ENCODE data around the gene FBXL17.

DNA sequence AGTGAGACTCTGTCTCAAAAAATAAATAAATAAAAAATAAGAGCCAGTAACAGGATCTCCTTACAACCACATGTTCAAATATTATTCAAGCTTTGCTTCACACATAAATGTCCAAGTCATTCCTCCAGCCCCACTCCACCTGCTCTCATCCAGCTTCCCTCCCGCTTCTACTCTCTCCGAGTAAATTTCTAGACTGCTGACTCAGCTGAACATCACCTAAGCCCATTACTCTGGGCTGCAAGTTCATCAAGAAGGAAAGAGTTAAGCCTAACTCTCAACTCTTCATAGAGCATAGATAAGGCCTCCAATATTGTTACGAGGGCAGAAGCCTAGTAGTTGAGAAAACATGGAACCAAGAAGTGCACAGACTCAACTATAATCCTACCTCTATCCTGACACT is 300.2 kb downstream of the FBXL17 start:
- no peak for TF ChIP-seq POLR2A (IDR thresholded peaks at IDR 0.05; ENCODE audit: insufficient read depth in 1 of 2, low read depth in 2 of 2, low read length in 2 of 2)
- no peak for TF ChIP-seq TBP (CRISPR knock-in tag; IDR thresholded peaks at IDR 0.05)
- TF ChIP-seq, protein P1, sequence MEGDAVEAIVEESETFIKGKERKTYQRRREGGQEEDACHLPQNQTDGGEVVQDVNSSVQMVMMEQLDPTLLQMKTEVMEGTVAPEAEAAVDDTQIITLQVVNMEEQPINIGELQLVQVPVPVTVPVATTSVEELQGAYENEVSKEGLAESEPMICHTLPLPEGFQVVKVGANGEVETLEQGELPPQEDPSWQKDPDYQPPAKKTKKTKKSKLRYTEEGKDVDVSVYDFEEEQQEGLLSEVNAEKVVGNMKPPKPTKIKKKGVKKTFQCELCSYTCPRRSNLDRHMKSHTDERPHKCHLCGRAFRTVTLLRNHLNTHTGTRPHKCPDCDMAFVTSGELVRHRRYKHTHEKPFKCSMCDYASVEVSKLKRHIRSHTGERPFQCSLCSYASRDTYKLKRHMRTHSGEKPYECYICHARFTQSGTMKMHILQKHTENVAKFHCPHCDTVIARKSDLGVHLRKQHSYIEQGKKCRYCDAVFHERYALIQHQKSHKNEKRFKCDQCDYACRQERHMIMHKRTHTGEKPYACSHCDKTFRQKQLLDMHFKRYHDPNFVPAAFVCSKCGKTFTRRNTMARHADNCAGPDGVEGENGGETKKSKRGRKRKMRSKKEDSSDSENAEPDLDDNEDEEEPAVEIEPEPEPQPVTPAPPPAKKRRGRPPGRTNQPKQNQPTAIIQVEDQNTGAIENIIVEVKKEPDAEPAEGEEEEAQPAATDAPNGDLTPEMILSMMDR (CRISPR knock-in tag; IDR thresholded peaks at IDR 0.05): no peak
- no peak for TF ChIP-seq MAZ (IDR thresholded peaks at IDR 0.05; ENCODE audit: borderline replicate concordance, low read depth, low read length)
- no peak for TF ChIP-seq MAZ (CRISPR knock-in tag; IDR thresholded peaks at IDR 0.05; ENCODE audit: low read depth)
- TF ChIP-seq HNRNPL (IDR thresholded peaks at IDR 0.05; ENCODE audit: low read depth, low read length): no peak
- TF ChIP-seq ZBTB1 (CRISPR knock-in tag; IDR thresholded peaks at IDR 0.05; ENCODE audit: borderline replicate concordance): no peak
- TF ChIP-seq, protein P2, sequence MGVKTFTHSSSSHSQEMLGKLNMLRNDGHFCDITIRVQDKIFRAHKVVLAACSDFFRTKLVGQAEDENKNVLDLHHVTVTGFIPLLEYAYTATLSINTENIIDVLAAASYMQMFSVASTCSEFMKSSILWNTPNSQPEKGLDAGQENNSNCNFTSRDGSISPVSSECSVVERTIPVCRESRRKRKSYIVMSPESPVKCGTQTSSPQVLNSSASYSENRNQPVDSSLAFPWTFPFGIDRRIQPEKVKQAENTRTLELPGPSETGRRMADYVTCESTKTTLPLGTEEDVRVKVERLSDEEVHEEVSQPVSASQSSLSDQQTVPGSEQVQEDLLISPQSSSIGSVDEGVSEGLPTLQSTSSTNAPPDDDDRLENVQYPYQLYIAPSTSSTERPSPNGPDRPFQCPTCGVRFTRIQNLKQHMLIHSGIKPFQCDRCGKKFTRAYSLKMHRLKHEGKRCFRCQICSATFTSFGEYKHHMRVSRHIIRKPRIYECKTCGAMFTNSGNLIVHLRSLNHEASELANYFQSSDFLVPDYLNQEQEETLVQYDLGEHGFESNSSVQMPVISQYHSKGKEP (CRISPR knock-in tag; IDR thresholded peaks at IDR 0.05): no peak
- TF ChIP-seq, protein P3, sequence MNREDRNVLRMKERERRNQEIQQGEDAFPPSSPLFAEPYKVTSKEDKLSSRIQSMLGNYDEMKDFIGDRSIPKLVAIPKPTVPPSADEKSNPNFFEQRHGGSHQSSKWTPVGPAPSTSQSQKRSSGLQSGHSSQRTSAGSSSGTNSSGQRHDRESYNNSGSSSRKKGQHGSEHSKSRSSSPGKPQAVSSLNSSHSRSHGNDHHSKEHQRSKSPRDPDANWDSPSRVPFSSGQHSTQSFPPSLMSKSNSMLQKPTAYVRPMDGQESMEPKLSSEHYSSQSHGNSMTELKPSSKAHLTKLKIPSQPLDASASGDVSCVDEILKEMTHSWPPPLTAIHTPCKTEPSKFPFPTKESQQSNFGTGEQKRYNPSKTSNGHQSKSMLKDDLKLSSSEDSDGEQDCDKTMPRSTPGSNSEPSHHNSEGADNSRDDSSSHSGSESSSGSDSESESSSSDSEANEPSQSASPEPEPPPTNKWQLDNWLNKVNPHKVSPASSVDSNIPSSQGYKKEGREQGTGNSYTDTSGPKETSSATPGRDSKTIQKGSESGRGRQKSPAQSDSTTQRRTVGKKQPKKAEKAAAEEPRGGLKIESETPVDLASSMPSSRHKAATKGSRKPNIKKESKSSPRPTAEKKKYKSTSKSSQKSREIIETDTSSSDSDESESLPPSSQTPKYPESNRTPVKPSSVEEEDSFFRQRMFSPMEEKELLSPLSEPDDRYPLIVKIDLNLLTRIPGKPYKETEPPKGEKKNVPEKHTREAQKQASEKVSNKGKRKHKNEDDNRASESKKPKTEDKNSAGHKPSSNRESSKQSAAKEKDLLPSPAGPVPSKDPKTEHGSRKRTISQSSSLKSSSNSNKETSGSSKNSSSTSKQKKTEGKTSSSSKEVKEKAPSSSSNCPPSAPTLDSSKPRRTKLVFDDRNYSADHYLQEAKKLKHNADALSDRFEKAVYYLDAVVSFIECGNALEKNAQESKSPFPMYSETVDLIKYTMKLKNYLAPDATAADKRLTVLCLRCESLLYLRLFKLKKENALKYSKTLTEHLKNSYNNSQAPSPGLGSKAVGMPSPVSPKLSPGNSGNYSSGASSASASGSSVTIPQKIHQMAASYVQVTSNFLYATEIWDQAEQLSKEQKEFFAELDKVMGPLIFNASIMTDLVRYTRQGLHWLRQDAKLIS (CRISPR knock-in tag; IDR thresholded peaks at IDR 0.05): no peak
- no peak for TF ChIP-seq ZSCAN20 (CRISPR knock-in tag; IDR thresholded peaks at IDR 0.05; ENCODE audit: borderline replicate concordance)
- TF ChIP-seq ASH2L (IDR thresholded peaks at IDR 0.05; ENCODE audit: insufficient read length, low read depth, low read length): no peak
- no peak for TF ChIP-seq TEAD2 (CRISPR knock-in tag; IDR thresholded peaks at IDR 0.05)
- no peak for TF ChIP-seq RNF2 (conservative IDR thresholded peaks at IDR 0.05; ENCODE audit: low read depth)
